ENCODE measurements around the gene NRG2. TPM values are rescaled to one million over a fixed set of nuclear protein-coding genes. Genes with fewer than 3 reads are reported as not detected.

NRG2 gene
- total and polyA plus RNA-seq, 9 donors = 2.6 to 32.6 (median 19.3) TPM

- no peak for TF ChIP-seq EP300 (IDR thresholded peaks at IDR 0.05)
- Histone ChIP-seq H3K27ac (no peak overlapping the region), H3K9me3 (no peaks in the 10 kb centered on the region), H3K27me3 (no peaks in the 10 kb centered on the region), H3K36me3 (no peaks in the 10 kb centered on the region), H3K4me3 (no peak overlapping the region), H3K4me1 (ENCODE audit: insufficient read depth) (no peaks in the 10 kb centered on the region)
- intact Hi-C loops (cut with DNase I) = no loop called here
- 90 to 93% (median 90%) methylated on average over 8 of the region's 8 CpGs for WGBS, 3 donors
- peak in 1 of 5 donors; percentile 6 for DNase-seq
Observed at GRCh38 chr5:139810341-139811273, 232.5 kb downstream of the NRG2 start.

GRCh38 chr5:139809331-139809810 is 233.7 kb downstream of the NRG2 start:
- no peaks in the 10 kb centered on the region for H3K36me3 ChIP-seq
- H3K27me3 ChIP-seq = no peaks in the 10 kb centered on the region
- no peaks in the 10 kb centered on the region for H3K4me1 ChIP-seq (ENCODE audit: insufficient read depth)
- peak in 1 of 5 donors; percentile 10 for DNase-seq
- H3K27ac ChIP-seq = no peak overlapping the region
- H3K9me3 ChIP-seq = no peaks in the 10 kb centered on the region
- H3K4me3 ChIP-seq = no peak overlapping the region
- intact Hi-C loops (cut with DNase I) = no loop called here
- TF ChIP-seq EP300 (IDR thresholded peaks at IDR 0.05) (no peak), CTCF (IDR thresholded peaks at IDR 0.05) (no peak), POLR2A (IDR thresholded peaks at IDR 0.05) (no peak)
- 93% methylated on average over 10 to 11 of the region's 11 CpGs for WGBS, 3 donors

- no peak overlapping the region for H3K27ac ChIP-seq
- H3K4me1 ChIP-seq (ENCODE audit: insufficient read depth) = no peaks in the 10 kb centered on the region
- 33 to 42% (median 37%) methylated on average over 17 to 19 of the region's 19 CpGs for WGBS, 3 donors
- H3K9me3 ChIP-seq = no peaks in the 10 kb centered on the region
- H3K36me3 ChIP-seq = no peaks in the 10 kb centered on the region
- no peak overlapping the region for H3K4me3 ChIP-seq
- H3K27me3 ChIP-seq = no peaks in the 10 kb centered on the region
- TF ChIP-seq EP300 (IDR thresholded peaks at IDR 0.05) (no peak), CTCF (IDR thresholded peaks at IDR 0.05) (no peak), POLR2A (IDR thresholded peaks at IDR 0.05) (no peak)
- DNase-seq = peak in 2 of 5 donors; percentile 26 to 50
- intact Hi-C loops (cut with DNase I) = no loop called here
Observed at GRCh38 chr5:139808481-139809330, 234.4 kb downstream of the NRG2 start.

- TF ChIP-seq EP300 (IDR thresholded peaks at IDR 0.05) = no peak
- TF ChIP-seq CTCF (IDR thresholded peaks at IDR 0.05) = no peak
- no peak for TF ChIP-seq POLR2A (IDR thresholded peaks at IDR 0.05)
- no peak overlapping the region for H3K4me3 ChIP-seq
- 72 to 78% (median 74%) methylated on average over 6 of the region's 6 CpGs for WGBS, 3 donors
- intact Hi-C loops (cut with DNase I) = no loop called here
- no peak overlapping the region for H3K27ac ChIP-seq
- H3K27me3 ChIP-seq = no peaks in the 10 kb centered on the region
- H3K9me3 ChIP-seq = no peaks in the 10 kb centered on the region
- H3K36me3 ChIP-seq = no peaks in the 10 kb centered on the region
- no peak for DNase-seq
- H3K4me1 ChIP-seq (ENCODE audit: insufficient read depth) = no peaks in the 10 kb centered on the region
Observed at GRCh38 chr5:139807647-139808030, 235.5 kb downstream of the NRG2 start.

All from ovary (tissue), 9 donors.